GM12872 (cell line): Measurements from ENCODE around the gene ATXN7.

Source experiments
- CTCF ChIP-seq: IDR thresholded peaks from 3 replicates; pipeline ENCODE4 v1.5.1; 2011; ENCODE audit warnings: low read depth, mild to moderate bottlenecking, low read length, moderate library complexity; ENCODE audit not compliant: insufficient read depth

The ATXN7 gene

GRCh38 chr3:63851287-63851686 lies 12.4 kb upstream of the ATXN7 start:
- TF ChIP-seq CTCF = no peak

DNA sequence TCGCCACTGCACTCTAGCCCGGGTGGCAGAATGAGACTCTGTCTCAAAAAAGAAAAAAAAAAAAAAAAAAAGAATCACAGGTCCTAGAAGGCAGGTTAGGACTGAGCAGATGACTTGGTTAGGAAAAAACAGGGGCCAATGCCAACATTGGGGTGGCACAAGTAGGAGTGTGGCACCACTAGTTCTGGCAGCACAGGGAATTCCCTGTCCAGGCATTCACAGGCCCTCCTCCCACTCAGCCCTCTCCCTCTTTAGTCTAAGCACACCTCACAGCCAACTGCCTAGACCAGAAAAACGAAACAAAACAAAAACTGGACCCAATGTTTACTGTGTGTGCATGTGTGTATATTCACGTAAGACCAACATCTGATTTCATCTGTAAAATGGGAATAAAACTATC lies 10.6 kb upstream of the ATXN7 start:
- TF ChIP-seq CTCF = no peak

- no peak for TF ChIP-seq CTCF
These were observed 8.2 kb upstream of the ATXN7 start for GRCh38 chr3:63855333-63855940.

DNA sequence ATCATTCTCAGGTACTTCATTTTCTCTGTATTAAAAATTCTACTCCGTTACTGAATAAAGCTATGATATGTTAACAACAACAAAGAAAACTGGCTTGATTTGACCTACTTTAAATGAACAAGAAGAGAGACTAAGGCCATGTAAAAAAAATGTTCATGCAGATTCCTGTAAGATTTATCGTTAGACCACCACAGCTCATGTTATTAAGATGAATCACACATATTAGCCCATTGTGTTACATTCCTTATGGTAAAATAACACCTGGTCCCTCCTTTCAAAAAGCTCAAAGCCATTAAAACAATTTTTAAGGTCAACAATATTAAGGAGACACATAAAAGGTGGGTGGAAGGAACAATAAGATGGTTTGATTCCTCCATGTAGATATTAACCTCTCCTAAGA lies 6.4 kb upstream of the ATXN7 start:
- no peak for TF ChIP-seq CTCF

- no peak for TF ChIP-seq CTCF
These were observed 2.9 kb upstream of the ATXN7 start for GRCh38 chr3:63860776-63861175.

GRCh38 chr3:63861306-63861705 lies 2.4 kb upstream of the ATXN7 start:
- TF ChIP-seq CTCF = no peak

GRCh38 chr3:63862804-63863149 lies 890 bp upstream of the ATXN7 start:
- TF ChIP-seq CTCF = no peak
